Transverse colon (tissue), 4 donors: ENCODE results near the gene SIK3. TPM values are rescaled to one million over a fixed set of nuclear protein-coding genes. Genes with fewer than 3 reads are reported as not detected.

Experiments
- DNase-seq: peaks from one replicate; pipeline ENCODE4 v3.0.0-alpha.2; 2019
- H3K27ac ChIP-seq, 4 donors: fragments of 200-600 bp; sonication (generic); 2 replicates each; pipeline ENCODE4 v1.5.1; 2016 to 2018; ENCODE audit warnings: inconsistent platforms in 4 of 4
- H3K27me3 ChIP-seq: fragments of 200-600 bp; sonication (generic); 2 replicates; pipeline ENCODE4 v1.5.1; 2017; ENCODE audit warnings: inconsistent platforms
- H3K36me3 ChIP-seq, 4 donors: fragments of 200-600 bp; sonication (generic); 2 replicates each; pipeline ENCODE4 v1.5.1; 2017 to 2019; ENCODE audit warnings: inconsistent platforms in 4 of 4
- H3K4me1 ChIP-seq, 4 donors: fragments of 200-600 bp; sonication (generic); 2 replicates each; pipeline ENCODE4 v1.5.1; 2017 to 2020; ENCODE audit warnings: inconsistent platforms in 4 of 4
- H3K4me3 ChIP-seq, 4 donors: fragments of 200-600 bp; sonication (generic); 1 replicate in 1 of 4; 2 replicates in 3 of 4; pipeline versions ENCODE4 v1.5.1 to v1.6.1; 2017 to 2019; ENCODE audit warnings: inconsistent platforms in 4 of 4
- H3K9me3 ChIP-seq, 2 donors: fragments of 200-600 bp; sonication (generic); 2 replicates each; pipeline ENCODE4 v1.5.1; 2017 to 2019; ENCODE audit warnings: inconsistent platforms in 2 of 2
- EP300 ChIP-seq: sonication (generic); formaldehyde crosslinking; IDR thresholded peaks from one replicate; pipeline ENCODE4 v1.6.1; 2017; ENCODE audit warnings: antibody characterized with exemption, low read depth
- POLR2A ChIP-seq: fragments of 450-650 bp; IDR thresholded peaks from one replicate; pipeline ENCODE4 v1.6.1; 2016; ENCODE audit warnings: antibody characterized with exemption, mild to moderate bottlenecking, moderate library complexity
- POLR2AphosphoS5 ChIP-seq, 3 donors: sonication (generic); formaldehyde crosslinking; IDR thresholded peaks; one replicate each; pipeline ENCODE4 v1.6.1; 2016; ENCODE audit warnings: antibody characterized with exemption in 3 of 3
- WGBS, 2 donors: methylation state at CpG; one replicate each; pipeline ENCODE4 v1.1.5; 2018; ENCODE audit warnings: low coverage in 1 of 2; 5-methylcytosine and 5-hydroxymethylcytosine counted together
- in situ Hi-C, 4 donors: fragments of 200-750 bp; cut with MboI; loops; one replicate each; pipeline versions ENCODE4 v1.15.0 to v1.15.1; 2017; ENCODE audit warnings: low sequenced_read_pairs in 3 of 4, low pct_ligation_motif_present in 1 of 4, low pct_unique_long_range_greater_than_20kb in 1 of 4
- intact Hi-C: fragments of 100-400 bp; cut with DNase I; formaldehyde crosslinking; loops from one replicate; pipeline ENCODE4 v1.15.1; 2023; ENCODE audit warnings: low total_unique reads
- total RNA-seq, 4 donors: library from RNA; depleted of rRNA; stranded (reverse); fragments of >200 nt; gene quantifications; one replicate each; pipeline ENCODE4 v1.1.0, GENCODE V29; 2016
- TF ChIP-seq, protein P1 (sequence below), 5 experiments: fragments of 200-600 bp in 3 of 5; fragments of 450-650 bp in 2 of 5; sonication (generic) in 3 of 5; IDR thresholded peaks; 1 replicate in 2 of 5; 2 replicates in 3 of 5; pipeline ENCODE4 v1.5.1; 2016 to 2017; ENCODE audit warnings: antibody characterized with exemption in 5 of 5, inconsistent platforms in 3 of 5, mild to moderate bottlenecking in 2 of 5, moderate library complexity in 1 of 5

The SIK3 gene
- total RNA-seq, 4 donors from 2014 or later: 35.6 to 68.6 (median 38.9) TPM

DNA sequence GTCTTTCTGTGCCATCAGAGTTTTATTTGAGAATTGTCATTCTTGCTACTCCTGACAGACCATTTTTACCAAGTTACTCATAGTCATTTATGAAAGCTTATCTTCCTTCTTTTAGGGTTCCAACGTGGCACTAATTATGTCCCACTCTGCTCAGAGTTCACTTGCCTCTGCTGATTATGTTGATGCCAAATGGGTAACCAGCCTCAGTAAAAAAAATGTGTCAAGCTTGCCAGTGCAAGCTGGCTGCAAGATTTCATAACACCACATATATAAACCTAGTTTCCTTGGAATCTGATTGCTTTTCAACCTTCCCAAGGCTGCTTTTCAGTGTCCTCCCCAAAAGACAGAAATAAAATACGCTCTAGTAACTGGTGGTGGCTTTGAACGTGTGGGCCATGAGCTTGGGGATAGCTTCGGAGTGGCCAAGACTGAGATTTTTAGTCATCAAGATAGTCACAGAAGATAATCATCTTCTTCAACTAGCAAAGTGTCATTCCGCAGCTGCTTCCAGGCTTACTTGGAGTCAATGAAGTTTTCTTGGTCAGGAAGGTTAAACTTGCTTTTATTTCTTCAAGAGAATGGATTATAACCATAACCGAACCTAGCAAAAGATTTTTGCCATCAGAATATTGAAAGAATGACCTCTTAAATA lies 231.3 kb downstream of the SIK3 start:
- in situ Hi-C loops (no loop called here), intact Hi-C loops (no loop called here)
- no peak for DNase-seq
- Histone ChIP-seq H3K4me3 (no peak overlapping the region), H3K27ac (no peak overlapping the region), H3K36me3 (peaks cover 0 to 49% (median 21%) of the 10 kb centered on the region in 4 donors), H3K27me3 (no peaks in the 10 kb centered on the region), H3K9me3 (no peaks in the 10 kb centered on the region), H3K4me1 (peaks cover 0 to 4% (median 0%) of the 10 kb centered on the region in 4 donors)
- TF ChIP-seq EP300 (no peak), POLR2AphosphoS5 (IDR thresholded peaks at IDR 0.05) (no peak), POLR2A (no peak)
- TF ChIP-seq, protein P1, sequence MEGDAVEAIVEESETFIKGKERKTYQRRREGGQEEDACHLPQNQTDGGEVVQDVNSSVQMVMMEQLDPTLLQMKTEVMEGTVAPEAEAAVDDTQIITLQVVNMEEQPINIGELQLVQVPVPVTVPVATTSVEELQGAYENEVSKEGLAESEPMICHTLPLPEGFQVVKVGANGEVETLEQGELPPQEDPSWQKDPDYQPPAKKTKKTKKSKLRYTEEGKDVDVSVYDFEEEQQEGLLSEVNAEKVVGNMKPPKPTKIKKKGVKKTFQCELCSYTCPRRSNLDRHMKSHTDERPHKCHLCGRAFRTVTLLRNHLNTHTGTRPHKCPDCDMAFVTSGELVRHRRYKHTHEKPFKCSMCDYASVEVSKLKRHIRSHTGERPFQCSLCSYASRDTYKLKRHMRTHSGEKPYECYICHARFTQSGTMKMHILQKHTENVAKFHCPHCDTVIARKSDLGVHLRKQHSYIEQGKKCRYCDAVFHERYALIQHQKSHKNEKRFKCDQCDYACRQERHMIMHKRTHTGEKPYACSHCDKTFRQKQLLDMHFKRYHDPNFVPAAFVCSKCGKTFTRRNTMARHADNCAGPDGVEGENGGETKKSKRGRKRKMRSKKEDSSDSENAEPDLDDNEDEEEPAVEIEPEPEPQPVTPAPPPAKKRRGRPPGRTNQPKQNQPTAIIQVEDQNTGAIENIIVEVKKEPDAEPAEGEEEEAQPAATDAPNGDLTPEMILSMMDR (IDR thresholded peaks at IDR 0.05): no peak
- WGBS, 2 donors: 91% methylated on average over 6 of the region's 6 CpGs; no CpG with 5 or more reads in 1 of the 2 donors

DNA sequence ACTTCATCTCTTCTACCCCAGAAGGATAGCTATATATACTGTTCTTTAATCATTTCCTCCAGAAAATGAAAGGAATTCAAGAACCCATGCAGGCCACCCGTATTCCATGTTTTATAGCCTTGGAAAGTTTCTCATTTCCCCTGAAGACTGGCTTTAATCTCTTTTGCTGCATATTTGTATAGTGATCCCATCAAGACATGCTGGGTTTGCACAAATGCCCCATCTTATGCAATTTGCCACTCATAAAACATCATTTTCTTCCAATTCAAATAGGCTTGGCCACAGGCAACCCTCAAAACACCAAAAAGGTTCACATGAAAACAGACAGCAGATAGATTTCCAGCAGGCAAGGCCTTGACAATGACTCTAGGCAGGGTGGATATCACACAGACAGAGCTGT lies 232.5 kb downstream of the SIK3 start:
- intact Hi-C loops: no loop called here
- Histone ChIP-seq H3K9me3 (no peaks in the 10 kb centered on the region), H3K4me3 (no peak overlapping the region), H3K27ac (no peak overlapping the region), H3K27me3 (no peaks in the 10 kb centered on the region), H3K36me3 (peaks cover 0 to 51% (median 24%) of the 10 kb centered on the region in 4 donors), H3K4me1 (no peaks in the 10 kb centered on the region)
- TF ChIP-seq POLR2AphosphoS5 (IDR thresholded peaks at IDR 0.05) (no peak), POLR2A (no peak), EP300 (no peak)
- TF ChIP-seq, protein P1 (IDR thresholded peaks at IDR 0.05): no peak
- in situ Hi-C loops: no loop called here
- 56 to 60% methylated on average over 1 of the region's 1 CpG for WGBS, 2 donors
- DNase-seq: no peak

DNA sequence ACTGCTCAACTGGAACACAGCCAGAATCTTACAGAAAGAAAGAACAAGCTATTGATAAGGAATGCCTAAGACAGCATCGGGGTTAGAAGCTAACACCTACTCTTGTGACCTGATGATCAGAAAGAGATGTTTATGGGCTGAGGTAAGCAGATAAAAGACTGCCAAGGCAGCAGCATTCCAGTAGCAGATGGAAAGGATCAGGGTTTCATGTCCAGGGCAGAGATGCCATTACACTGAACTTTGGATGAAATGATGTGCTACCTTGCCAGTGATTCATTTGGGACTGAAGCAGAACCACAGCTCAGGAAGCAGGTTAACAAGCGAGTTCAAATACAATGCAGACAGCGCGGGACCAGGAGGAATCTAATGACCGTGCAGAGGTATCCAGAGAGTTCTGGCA lies 233.7 kb downstream of the SIK3 start:
- Histone ChIP-seq H3K4me1 (no peaks in the 10 kb centered on the region), H3K9me3 (no peaks in the 10 kb centered on the region), H3K36me3 (peaks cover 0 to 50% (median 23%) of the 10 kb centered on the region in 4 donors), H3K27me3 (no peaks in the 10 kb centered on the region), H3K4me3 (no peak overlapping the region), H3K27ac (no peak overlapping the region)
- no peak for DNase-seq
- 94 to 100% methylated on average over 4 to 5 of the region's 5 CpGs for WGBS, 2 donors
- in situ Hi-C loops: no loop called here
- TF ChIP-seq EP300 (no peak), POLR2A (no peak), POLR2AphosphoS5 (IDR thresholded peaks at IDR 0.05) (no peak)
- TF ChIP-seq, protein P1 (IDR thresholded peaks at IDR 0.05): no peak
- intact Hi-C loops: no loop called here

DNA sequence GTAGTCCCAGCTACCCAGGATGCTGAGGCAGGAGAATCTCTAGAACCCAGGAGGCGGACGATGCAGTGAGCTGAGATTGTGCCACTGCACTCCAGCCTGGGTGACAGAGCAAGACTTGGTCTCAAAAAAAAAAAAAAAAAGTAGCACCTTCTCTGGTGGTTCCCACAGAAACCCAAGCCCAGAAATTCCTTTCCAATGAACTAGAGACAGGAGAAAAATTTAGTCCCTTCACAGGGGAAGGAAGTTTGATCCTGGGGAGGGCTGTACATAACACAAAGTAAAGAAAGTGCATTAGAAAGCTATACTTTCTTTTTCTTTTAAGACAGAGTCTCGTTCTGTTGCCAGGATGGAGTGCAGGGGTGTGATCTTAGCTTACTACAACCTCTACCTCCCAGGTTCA lies 235.3 kb downstream of the SIK3 start:
- DNase-seq: no peak
- TF ChIP-seq POLR2AphosphoS5 (IDR thresholded peaks at IDR 0.05) (no peak), POLR2A (no peak), EP300 (no peak)
- TF ChIP-seq, protein P1 (IDR thresholded peaks at IDR 0.05): no peak
- intact Hi-C loops (loop anchor here (1.0 kb wide), 1 partner anchor 30 kb away; no protein-coding TSS in a partner anchor), in situ Hi-C loops (no loop called here)
- H3K4me3 ChIP-seq: no peak overlapping the region
- H3K4me1 ChIP-seq: no peaks in the 10 kb centered on the region
- H3K9me3 ChIP-seq: no peaks in the 10 kb centered on the region
- no peak overlapping the region for H3K27ac ChIP-seq
- WGBS, 2 donors: 88 to 100% methylated on average over 1 to 3 of the region's 3 CpGs
- no peaks in the 10 kb centered on the region for H3K27me3 ChIP-seq
- peaks cover 0 to 50% (median 22%) of the 10 kb centered on the region in 4 donors for H3K36me3 ChIP-seq
